Measurements from ENCODE around the gene WDR91.

The WDR91 gene

DNA sequence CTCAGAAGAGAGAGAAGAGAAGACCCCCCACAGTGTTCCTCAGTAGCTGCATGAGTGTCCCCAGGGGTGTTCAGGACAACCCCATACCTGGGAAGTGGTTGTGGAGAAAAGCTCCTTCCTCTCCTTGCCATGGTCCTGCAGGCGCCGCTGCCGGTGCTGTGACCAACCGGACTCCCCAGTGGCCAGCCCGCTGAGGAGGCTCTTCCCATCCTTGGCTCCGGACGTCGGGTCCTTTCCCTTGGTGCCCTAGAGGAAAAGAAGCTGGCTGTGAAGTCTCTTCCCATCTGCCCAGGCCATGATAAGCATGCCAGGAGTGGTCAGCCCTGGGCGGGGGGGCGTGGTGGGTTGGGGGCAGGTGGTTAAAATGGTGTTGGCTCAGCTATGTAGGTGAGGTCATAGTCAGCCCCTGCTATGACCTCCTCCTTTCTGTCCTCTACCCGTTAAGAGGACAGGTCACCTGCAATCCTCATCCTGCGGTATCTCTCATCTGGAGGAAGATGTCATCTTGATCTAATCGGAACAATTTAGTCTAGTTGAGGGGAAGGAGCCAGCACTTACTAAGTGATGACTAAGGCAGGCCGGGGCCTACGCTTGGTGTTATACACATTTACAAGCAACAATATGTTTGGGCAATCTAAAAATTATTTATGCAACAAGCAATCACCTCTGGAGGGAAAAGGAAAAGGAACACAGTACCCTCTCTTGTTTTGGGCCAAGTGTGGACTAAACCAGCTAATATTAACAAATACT is 13.2 kb downstream of the WDR91 start:
- DNase-seq (ENCODE audit: low spot score), result no peak

DNA sequence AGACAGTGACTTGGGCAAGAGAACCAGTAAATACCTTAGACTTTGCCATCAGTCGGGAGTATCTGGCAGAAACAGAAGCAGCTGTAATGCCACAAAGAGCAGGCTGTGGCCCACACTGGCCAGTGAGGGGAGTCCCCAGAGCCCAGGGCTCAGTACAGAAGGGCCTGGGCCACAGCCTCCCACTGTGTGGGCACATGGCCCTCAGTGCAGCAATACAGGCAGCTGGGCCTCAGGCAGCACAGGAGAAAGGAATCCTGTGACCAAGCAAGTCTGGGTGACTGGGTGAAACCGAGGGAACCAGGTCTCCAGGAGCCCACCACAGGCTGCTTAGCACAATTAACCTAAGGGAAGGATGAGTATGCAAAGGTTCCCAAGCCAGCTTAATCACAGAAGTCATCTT is 14.0 kb downstream of the WDR91 start:
- DNase-seq (ENCODE audit: low spot score), result no peak

DNA sequence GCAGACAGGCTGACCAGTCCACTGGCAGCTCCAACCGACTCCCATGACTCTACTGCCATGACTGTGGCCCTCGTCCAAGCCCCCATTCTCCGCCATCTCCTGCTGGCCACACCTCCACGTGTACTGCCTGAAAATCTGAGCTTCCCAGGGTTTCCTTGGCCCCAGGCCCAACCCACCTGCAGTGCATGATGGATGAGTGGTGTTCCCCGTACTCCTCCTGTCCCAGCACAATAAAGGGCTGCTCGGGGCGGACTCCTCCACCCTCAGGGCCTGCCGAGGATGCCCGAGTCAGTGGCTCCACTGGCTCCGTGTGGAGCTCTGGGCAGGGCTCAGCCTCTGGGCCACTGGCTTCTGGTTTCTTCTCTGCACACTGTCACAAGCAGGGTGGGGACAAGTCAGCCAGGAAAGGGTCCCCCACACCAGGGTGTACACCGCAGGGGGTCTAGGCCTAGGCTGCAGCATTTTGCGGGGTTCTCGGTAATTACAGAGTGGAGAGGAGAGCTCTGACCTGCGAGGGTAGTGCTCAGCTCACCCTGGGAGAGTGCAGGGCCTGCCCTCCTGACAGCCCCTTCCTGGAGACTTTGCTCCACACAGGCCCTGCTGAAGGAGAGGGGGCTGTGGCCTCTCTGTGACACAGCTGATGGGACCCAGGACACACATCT is 15.2 kb downstream of the WDR91 start:
- DNase-seq (ENCODE audit: low spot score), result no peak

DNA sequence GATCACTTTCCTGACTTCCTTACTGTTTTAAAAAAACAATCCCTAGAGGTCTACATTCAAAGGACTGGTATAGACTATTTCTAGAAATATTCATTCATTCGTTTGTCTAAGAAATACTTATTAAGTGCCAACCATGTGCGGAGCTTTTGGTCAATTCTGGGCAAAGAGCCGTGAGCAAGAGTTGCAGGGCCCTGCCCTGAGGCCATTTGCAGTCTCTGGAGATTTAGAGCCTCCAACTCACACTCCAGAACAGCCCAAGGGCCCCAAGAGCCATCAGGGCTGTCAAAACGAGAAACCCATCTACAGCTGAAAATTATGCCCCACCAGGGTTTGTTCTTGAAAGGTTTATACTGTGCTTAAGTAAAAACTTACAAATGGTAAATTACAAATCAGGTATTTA is 16.2 kb downstream of the WDR91 start:
- no peak for DNase-seq (ENCODE audit: low spot score)

DNA sequence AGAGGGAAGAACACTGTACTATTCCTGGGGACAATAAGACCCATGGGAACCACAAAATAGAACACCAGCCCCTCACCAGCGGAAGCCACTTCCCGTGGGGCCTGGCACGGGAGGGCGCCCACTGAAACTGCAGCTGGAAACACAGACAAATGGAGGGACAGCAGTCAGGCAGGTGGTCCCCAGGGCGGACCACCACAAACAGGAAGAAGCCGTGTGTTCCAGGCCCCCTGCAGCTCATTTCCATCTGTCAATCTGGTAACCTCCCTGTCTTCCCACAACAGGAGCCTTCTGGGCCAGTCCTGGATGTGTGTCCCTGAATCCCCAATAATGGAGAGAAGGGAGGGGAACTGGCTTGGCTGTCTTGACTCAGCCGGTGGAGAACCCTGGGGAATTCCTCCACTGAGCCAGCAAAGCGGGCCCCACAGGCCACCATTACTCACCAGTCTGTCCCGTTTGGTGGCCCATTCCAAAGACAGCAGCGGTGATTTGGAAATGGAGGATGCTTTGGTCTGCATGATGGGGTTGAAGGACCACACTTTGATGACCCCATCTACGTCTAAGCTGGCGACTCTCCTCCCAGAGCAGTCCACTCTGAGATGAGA is 16.7 kb downstream of the WDR91 start:
- DNase-seq (ENCODE audit: low spot score), result no peak

DNA sequence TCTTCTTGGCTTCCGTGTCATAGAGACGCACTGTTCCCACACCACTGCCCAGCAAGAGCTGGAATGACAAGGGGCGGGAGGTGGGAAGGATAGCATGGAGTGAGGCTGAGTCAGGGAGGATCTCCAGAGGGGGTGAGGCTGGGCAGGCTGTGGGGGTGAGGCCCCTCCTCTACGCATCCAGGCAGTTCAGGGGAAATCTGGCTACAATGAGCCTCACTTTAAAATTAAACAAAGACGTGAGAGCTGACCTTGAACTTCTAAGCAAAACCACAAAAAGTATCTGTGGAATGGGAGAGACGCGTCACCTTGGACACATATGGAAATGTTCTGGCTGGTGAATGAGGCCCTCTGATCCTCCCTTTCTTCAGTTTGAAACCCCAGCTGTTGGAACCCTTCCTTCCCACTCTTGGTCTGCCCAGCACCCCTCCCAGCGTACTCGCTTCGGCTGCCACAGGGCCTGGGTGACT is 17.7 kb downstream of the WDR91 start:
- no peak for DNase-seq (ENCODE audit: low spot score)

DNA sequence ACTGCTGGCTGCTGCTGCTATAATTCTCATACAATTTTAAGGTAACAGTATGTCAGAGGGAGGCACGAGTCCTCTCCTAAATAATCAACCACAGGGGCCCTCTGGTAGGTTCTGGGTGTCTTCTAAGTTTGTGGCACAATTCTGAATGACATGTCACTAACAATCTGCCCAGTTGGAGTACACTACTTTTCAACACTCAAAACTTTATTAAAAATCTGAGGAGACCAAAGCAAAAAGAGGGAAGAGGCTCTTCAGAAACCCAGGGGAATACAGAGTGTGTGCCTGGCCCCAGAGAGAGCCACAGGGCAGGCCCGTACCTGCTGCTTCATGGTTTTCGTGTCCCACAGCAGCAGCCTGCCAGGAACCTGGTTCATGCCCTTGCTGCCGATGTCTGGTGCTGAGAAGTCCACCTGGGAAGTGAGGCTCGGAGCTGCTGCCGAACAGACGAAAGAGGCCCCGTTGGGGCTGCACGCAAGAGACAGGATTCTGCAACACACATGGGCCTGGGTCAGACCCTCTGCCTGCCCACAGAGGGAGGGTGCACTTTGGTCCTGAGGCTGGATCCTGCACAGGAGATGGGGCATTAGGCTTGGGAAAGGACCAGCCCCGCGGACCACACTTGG is 18.3 kb downstream of the WDR91 start:
- DNase-seq (ENCODE audit: low spot score), result no peak

DNA sequence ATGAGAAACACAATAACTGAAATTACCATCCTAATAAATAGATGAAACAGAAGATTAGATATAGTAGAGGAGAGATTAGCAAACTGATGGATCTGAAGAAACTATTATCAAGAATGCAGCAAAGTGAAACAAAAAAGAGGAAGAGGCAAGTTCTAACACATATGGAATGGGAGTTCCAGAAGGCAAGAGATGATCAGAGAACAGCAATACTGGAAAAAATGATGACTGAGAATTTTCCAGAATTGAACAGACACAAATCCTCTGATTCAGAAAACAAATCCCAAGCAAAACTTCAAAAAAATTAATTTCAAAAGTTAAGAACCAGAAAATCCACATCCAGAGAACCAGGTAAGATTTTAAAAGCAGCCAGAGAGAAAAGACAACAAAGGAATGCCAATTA is 20.6 kb downstream of the WDR91 start:
- DNase-seq (ENCODE audit: low spot score), result no peak

DNA sequence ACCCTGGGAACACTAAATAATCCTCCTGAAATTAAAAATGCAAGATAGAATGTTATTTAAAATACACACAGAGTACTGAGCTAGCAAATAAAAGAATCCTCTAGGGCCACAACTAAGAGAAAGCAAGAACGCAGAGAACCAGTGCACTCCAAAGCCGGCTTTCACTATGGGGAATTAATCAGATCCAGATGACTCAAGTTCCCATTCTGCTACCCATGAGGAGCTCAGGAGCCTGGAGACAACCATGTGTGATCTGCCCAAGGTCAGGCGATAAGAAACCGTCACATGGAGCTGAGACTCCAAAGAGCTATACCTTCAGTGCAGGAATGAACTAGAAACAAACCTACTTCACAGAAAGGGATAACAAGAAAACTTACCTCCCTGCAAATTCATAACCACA is 21.4 kb downstream of the WDR91 start:
- DNase-seq (ENCODE audit: low spot score), result no peak

DNA sequence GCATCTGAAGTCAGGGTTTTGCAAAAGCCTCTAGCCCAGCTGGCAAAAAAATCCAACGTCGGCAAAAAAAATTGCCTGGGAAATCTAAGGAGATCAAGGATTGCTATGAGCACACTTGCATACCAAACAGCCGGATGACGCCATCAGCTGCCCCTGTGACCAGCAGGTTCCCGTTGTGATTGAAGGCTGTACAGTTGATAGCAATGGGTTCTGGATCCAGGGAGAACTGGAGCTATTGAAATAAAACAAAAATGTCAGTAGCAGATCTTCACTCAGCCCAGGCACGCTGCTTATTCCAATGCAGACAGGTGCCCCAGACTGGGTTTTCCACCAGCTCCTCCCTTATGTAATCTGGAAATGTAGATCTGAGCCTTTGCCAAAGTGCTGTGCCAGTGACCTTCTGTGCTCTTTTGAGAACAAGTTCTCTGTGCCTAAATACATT is 22.1 kb downstream of the WDR91 start:
- DNase-seq (ENCODE audit: low spot score), result no peak

DNA sequence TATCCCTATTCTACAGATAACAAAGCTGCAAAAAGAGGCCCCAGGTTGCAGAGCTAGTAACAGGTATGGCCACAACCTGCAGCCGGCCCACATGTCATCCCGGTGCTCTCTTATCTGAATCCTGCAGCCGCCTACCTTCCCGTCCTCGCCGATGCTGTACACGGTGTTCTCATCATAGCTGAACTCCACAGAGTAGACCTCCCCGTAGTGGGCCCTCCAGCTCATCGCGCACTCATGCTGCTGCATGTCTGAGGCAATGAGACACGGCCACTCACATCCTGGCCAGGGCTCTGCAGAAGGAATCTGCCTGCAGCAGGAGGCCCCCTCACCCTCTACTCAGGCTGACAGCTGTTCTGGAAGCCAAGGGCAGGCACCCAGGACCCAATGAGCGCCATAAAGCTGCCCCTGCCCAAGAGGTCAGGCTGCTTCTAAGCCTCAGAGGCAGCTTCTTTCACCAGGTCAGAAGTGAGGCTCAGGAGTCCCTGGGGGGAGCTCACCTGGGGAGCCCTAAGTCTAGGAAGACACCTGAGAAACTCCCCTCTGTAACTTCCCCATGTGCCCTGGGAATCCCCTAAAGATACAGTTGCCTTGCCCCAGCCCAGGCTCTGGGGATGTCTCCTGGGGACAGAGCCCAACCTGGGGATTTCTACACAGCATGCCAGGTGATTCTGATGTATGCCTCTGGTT is 22.9 kb downstream of the WDR91 start:
- DNase-seq (ENCODE audit: low spot score), result no peak

DNA sequence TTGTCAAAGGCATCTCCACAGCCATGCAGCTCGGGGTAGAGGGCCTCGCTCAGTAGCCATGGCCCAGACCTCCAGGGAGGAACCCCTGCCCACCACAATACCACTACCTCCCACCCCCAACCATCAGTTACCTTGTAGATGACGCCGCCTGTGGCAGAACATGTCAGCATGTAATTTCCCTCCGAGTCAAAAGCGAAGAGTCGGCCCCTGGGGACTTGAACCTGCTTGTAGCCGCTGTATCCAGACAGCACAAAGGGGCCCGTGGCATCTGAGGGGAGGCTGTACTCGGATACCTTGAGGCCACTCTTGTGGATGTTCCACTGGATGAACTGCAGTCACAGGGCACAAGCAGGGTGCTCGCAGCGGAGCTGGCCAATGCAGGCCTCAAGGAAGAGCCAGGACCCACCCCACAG is 24.5 kb downstream of the WDR91 start:
- no peak for DNase-seq (ENCODE audit: low spot score)

DNA sequence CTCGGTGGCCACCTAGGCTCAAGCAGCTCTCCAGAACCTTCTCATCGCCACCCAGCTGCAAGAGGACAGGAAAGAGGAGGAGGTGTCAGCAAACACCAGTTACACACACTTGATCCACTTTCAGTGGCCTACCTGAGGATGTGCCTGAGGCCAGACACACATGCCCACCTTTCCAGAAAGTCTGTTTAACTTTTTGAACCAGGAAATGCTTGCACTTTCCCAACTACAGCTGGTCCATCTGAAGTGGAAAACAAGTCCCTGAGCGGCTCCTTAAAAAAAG is 25.1 kb downstream of the WDR91 start:
- DNase-seq (ENCODE audit: low spot score), result no peak

DNA sequence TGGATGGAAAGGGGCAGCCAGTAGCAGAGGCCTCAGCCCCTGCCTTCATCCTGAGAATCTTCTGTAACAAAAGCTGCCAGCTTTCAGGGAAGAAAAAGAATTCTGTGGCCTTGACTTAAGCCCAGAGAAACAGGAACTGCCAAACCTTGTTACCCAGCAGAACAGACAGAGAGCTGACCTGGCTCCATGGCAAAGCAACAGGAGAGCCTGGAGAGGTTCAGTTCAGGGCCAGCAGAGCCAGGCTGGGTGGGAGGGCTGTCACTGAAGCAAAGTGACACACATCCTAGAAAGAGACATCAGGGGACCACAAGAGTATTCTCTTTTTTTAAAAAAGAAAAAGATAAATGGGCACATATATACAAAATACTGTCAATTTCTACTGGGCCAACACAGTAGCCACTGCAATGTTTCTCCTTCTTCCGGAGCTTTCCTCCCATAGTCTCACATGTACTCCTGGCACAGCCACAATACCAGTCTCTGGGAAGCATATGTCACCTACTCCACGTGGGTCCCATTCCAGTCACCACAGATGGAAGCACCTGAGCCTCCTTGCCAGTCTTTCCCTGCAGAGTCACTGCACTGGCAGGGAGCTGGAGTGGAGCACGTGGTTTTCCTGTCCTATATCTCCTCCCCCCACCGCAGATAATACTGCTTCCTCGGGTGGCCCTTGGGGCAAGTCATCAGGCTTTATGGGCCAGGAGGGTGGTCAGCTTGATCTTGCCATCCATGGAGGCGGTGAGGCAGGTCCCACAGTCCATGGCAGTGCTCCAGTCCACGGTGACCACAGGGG is 25.7 kb downstream of the WDR91 start:
- no peak for DNase-seq (ENCODE audit: low spot score)

DNA sequence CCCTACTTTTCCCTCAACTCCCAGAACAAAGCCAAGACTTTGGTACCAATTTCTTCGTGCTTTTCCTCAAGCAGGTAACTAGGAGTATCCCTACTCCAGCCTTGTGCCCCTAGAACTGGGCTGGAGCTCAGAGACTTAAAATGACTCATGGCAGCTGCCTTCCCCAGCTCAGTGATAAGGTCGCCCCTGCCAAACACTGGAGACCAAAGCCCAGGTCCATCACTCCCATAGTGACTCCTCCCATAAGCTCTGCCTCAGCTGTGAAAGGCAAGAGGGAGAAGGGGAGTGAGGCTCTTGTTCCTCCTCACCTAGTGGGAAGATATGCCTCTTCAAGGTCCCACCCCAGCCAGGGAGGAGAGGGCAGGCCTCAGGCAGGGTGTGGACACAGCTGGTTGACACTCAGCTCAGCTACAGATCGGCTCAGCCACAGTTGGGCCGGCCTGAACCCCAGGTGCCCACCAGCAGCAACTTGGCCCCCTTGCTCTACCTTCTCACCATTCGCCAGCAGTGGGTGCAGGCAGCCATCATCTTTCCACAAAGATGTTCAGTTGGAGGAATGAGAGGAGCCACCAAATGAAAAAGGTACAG is 27.0 kb downstream of the WDR91 start:
- DNase-seq (ENCODE audit: low spot score), result no peak

DNA sequence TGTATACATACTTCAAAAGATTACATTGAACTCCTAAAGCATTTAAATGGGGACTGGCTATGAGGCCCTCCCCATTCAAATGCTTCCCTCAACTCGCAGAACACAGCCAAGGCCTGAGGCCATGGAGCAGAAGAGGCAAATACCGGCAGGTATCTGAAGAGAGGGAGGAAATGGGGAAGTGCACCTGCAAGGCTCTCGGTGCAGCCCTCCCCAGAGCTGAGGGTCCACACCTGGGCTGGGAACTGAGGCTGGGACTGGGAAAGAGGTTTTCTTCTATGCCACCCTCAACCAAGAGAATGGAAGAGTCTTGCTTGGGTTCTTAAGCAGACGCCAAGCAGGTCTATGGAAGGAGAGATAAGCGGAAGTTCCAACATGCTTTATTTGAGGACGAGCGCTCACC is 27.8 kb downstream of the WDR91 start:
- no peak for DNase-seq (ENCODE audit: low spot score)

DNA sequence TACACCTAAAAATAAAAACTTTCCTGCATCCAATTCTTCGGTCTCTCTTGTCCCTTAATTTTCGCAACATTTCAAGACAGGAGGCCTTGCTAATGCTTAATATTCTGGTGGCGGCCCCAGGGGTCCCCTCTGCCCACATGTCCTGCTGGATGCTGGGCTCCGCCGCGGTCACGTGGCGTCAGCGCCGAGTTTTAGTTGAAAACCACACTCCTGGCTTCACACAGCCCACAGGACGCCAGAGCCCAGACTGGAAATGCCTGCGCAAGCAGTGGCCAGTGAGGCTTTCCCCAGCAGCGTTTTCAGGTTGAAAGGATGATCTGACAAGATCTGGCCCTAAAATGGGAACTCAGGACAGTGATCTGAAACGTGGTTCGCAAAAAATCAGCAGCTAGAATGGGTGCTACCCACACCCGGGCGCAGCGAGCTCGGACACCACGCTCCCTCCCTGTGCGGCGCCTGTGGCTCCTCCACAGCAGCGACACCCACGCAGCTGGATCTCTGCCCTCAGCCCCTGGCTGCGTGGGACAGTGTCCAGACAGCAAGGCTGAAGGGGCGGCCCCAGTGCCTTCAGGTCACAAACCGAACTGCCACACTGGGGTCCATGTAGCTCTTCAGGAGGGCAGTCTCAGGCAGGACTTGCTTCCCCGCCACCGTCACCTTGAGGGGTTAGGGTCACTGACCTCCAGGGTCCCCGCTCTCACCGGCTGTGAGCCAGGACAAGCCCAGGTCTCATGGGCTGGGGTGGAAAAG is 29.2 kb downstream of the WDR91 start:
- no peak for DNase-seq (ENCODE audit: low spot score)

DNA sequence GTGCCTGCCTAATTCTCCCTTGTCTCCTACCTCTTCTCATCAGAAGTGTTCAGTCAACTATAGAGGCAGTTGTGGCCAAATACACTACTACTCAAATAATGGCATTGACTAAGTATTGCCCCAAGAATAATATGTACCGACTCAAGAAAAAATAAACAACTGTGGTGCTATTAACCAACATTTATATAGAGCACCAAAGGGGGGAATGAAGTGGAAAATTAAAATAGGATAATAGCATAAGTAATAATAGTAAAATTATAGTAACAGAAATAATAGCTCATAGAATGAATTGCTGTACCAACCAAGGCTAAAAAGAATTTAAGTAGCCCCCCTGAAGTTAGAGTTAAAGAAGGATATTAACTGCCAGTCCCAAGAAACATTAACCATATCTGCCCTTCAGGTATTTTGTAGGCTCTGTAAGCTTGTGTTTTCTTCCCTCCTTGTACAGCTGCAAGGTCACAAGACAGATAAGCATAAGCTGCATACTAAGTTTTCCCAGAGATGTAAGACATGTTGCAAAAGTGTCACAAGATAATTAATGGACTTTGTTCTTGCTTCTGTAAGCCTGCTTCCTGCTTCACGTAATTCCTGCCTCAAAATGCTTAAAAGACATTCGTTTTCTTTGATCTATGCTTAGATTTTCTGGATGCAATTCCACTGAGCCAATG is 29.9 kb downstream of the WDR91 start:
- no peak for DNase-seq (ENCODE audit: low spot score)

DNA sequence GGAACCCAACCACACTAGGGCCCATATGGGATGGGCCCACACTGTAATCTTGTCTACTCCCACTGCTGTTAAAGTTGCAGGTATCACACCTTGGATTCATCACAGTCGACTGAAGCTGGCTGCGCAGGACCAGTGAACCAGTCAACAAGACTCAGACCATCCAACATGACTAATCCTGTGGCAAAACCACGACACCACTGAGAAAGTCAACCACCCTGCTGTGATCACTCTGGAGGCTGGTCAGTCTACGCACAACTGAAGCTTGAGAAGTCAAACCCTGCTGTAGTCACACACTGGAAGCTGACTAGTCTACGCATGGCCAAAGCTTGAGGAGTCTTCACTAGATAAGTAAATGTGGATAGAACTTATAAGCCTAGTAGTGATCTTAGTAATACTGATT is 31.2 kb downstream of the WDR91 start:
- DNase-seq (ENCODE audit: low spot score), result no peak

DNA sequence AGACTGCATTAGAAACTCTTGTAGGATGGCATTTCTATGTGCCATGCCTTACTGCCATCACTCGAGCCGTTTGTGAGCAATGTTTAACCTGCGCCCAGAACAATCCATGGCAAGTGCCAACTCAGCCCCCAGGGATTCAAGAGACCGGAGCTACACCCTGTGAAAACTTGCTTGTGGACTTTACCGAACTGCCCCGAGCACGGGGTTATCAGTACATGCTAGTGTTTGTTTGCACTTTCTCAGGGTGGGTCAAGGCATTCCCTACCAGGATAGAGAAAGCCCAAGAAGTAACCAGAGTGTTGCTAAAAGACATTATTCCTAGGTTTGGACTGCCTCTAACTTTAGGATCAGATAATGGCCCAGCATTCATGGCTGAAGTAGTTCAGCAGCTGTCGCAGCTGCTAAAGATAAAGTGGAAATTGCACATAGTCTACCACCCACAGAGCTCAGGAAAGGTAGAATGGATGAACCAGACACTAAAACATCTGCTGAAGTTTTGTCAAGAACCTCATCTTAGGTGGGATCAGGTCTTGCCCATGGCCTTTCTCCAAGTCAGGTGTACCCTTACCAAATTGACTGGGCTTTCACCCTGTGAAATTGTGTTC is 31.9 kb downstream of the WDR91 start:
- DNase-seq (ENCODE audit: low spot score), result no peak

All from SW480 (cell line).